GM21825 (cell line): ENCODE measurements around the gene MTUS2.

Experiments used
- ATAC-seq: cut with Tn5 transposase; IDR thresholded peaks from one replicate; pipeline ENCODE4 v1.9.1; 2021; ENCODE audit warnings: mild to moderate bottlenecking, moderate library complexity; ENCODE audit not compliant: unreplicated experiment

MTUS2 gene

DNA sequence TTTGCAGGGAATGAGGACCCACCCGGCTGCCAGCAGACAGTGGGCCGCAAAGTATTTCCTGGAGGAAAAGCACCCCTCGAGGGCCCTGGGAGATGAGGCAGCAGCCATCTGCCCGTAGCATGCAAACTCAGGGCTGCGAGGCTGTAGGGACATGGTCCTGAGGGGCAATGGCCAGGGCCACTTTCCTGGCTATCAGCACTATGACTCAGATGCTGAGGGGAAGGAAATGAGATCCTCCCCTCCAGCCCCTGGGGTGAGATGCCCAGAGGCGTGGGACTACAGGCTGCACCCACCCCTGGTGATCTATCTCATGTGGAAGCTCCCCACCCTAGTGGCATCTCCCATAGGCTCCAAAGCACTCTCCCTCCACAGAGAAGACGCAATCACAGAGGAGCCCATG, 695.2 kb downstream of the MTUS2 start:
- ATAC-seq: no peak

DNA sequence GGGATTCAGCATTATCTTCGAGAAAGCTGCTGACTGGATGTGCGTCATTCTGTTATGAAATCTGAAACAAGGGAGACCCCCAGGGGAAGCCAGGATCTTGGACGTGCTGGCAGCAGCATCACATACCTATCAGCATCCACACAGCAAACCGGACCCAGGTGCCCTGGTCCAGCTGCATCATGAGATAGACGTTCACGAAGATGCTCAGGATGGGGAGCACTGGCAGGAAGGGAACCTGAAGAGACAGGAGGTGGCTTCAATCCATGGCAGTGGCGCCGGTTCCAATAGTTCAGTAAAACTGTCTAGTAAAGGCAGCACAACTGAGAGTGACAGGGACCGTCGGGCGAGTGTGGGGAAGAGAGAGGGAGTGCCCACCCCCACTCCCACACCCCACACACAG, 695.9 kb downstream of the MTUS2 start:
- ATAC-seq: no peak

DNA sequence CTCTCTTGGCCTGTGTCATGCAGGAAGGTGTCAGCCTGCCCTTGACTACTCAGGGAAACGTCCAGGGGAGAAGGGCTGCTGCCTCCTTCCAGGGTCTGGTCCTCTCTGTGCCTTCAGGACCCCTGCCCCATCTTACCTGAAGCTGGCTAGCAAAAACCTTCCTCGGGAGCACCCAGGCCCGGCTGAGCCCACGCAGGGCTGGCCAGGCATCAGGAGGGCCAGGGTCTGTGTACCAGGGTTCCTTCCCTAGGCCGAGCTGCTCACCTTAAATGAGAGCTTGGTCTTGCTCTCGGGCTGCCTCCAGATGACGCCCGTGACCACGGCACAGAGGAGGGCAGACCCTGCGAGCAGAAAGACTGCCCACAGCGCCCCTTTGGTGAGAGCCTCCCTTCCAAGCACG, 696.7 kb downstream of the MTUS2 start:
- ATAC-seq: no peak

DNA sequence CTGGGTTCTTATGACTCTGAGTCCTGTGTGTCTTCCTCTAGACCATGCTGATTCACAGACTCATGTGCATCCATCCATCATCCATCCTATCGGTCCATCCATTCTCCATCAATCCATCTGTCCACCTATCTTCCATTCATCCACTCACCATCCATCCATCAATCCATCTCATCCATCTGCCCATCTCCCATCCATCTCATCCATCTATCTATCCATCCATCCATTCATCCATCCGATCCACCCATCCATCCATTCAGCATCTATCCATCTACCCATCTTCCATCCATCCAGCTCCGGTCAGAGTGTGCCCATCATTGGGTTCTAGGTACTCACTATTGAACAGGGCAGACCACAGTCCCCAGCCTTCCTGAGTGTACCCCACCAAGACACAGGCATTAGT, 699.8 kb downstream of the MTUS2 start:
- no peak for ATAC-seq

DNA sequence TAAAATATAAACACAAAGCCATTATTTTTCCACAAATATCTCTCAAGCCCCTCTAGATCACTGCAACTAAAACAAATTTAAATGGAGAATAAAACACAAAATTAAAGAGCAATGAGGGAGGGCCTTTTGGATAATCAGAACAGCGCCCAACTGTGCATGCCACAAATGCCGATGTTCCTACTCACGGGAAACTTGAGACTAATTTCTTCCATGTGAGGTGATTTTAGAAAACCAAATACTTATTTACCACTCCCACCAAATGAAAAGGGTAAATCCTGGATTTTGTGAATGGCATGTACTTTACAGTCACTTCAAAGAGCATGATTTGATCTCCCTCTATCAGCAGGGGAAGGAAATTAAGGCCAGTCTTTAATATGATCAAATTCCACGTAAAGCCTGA, 700.5 kb downstream of the MTUS2 start:
- no peak for ATAC-seq

DNA sequence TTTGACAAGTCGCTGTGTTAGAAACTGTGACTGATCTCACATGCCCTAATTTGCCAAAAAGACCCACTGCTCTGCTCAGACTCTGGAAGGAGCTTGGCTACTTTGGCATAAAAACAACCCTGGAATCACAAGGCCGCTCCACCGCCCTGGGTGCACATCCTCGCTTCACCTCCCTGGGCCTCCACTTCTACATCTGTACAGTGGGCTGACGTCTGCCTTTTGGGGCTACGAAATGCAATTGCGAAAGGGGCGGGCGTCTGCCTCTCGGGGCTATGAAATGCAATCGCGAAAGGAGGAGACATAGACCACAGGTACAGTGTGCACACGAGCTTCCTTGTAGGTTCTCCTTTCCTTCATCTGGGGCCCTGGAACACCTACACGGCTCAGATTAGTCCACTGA, 701.2 kb downstream of the MTUS2 start:
- no peak for ATAC-seq

DNA sequence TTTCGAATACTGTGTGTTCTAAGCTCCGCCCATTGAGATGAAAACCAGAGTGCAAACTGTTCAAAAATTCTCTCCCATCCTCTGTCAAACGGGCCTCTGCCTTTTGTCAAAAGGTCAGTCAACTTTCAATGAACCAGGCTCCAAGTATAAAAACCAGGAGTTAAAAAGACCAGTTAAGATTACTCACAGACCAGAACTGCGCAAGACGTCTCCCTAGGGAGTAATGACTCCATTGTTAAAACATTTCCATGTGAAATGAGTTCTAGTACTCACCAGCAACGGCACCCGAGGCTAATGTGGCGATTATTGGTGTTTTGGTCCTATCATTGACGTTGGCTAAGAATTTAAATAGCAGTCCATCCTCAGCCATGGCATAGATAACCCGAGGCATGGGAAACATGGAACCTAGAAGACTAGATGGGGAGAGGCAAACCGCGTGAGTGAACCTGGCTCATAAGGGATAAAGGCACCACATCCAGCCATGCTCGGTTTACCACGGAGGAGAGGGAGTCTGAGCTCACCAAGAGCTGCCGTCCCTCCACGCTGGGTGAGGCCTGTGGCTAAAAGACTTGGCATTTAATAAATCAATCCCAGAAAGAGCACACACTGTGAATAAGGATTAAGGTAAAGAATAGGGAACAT, 702.0 kb downstream of the MTUS2 start:
- no peak for ATAC-seq

DNA sequence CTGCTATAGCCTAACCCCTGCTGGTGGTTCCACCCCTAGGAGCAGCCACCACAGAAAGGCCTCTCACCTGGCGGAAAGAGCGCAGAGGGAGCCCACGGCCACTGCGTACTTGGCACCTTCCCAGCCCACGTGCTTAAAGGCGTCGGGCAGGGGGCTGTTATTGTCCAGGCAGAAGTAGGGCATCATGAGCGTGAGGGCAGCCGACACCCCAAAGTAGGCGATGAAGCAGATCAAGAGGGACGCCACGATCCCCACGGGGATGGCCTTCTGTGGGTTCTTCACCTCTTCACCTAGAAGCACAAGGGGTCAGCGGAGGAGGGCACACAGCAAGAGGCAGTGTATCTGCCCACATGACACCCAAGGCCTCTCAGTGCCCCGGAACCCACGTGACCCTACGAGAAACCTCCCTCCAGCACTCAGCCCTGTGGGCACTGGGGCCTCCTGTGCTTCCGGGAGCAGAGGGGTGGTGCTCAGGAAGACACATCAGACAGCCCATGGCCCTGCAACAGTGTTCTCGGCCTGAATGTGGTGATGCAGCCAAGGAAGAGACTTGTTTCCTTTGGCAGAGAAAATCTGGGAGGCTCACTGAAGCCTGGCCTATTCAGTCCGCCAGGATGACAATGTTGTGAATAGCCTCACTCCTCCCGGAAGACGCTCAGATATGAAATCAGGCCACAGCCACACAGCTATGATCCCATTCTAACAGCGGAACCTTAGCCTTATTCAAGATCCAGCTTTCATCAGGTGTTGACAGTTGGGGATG, 703.2 kb downstream of the MTUS2 start:
- no peak for ATAC-seq

DNA sequence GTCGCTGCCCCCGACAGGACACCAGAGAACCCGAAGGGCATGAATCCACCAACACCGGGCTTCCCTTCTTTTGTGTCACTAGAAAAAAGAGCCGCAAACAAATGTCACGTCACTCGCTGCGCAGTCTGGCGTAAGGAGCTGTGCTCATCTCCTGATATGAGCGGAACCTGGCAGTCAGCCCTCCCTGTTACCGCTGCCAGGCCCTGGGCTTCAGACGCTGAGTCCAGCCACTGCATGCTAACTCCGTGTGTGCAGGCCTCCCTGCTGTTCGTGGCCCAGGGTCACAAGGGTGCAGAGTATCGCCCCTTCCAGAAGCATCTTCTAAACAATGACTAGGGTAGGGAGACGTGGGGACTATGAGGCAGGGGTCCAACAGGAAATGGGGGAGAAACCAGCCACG, 704.0 kb downstream of the MTUS2 start:
- ATAC-seq: no peak

DNA sequence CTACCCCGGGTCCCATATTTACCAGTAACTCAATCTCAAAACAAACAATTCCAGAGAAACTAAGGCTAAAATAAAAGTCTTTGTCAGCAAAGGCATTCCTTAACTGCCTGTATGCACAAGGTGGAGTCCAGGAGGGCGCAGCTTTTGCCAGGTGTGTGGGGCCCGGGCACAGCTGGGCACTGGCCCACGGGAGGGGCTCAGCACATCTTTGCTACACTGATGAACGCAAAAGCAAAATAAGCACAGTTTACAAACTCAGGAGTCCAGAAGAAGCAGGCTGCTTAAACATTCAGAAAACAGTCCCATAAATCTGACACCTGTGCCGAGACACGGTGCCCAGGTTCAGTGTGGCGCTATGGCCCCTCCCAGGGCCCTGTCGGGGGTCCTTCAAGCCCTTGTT, 704.5 kb downstream of the MTUS2 start:
- ATAC-seq: no peak

DNA sequence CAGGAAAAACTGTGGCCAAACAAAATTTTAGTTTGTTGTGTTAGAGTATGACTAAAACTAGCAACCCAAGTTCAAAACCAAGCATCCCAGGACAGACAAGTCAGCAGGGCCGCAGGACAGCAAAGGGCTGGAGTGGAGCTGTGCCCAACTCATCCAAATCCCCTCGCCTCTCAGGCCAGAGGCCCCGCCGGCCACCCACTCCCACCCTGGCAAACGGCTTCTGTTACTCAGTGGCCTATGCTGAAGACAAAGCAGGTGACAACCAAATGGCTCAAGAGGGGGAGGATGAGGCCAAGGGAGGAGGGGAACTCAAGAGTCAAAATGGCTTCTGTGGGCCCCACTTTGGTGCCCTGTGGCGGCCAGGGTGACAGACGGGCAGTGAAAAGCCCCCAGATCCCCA, 705.6 kb downstream of the MTUS2 start:
- no peak for ATAC-seq

DNA sequence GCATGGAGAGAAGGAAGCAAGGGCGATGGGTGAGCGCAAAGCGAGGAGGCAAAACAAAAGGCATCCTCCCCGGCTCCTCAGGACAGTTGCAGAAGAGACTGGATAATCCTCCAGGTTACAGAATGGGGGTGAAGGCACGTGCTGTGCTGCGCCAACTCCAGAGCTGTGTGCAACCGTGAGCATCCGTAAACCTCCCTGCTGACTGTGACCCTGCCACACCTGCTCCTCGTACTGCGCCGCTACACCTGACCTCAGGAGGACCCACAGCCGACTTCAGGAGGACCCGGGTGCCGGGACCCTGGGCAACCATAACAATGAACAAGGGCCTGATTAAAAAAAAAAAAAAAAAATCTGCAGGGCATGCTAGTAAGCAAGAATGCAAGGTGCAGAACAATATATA, 706.6 kb downstream of the MTUS2 start:
- no peak for ATAC-seq

DNA sequence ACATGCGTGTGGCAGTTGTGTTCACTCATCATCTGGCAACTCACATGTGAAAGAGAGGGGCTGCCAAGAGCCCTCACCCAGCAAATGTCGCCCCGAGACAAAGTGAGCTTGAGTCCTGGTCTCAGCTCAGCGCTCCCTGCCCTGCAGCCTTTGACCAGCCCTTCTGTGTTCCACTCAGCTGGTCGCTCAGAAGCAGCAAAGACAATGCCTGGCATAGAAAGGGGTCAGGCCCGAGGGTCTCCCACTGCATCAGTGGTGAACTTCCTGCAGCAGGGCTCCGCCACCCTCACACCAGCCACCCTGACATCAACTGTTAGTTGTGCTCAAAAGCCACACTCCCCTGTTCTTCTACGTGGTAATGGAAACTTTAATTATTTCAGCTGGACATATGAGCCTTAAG, 707.4 kb downstream of the MTUS2 start:
- no peak for ATAC-seq

DNA sequence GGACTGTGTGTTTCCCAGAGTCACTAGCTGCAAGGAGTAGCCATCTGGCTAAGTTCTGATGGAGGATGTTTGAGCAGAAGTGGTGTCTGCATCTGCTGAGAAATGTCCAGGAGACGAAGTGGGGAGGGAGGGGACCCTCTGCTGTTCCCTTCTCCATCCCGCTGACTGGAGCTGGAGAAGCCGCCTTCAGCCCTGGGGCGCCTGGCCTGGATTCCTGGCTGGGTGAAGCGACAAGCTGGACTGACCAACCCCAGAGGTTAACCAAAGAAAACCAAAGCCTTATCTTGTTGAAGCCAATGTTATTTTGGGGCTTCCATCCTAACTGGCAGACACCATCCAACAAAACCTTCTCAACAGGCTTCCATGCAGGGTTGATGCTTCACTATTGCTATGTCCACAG, 707.8 kb downstream of the MTUS2 start:
- no peak for ATAC-seq

DNA sequence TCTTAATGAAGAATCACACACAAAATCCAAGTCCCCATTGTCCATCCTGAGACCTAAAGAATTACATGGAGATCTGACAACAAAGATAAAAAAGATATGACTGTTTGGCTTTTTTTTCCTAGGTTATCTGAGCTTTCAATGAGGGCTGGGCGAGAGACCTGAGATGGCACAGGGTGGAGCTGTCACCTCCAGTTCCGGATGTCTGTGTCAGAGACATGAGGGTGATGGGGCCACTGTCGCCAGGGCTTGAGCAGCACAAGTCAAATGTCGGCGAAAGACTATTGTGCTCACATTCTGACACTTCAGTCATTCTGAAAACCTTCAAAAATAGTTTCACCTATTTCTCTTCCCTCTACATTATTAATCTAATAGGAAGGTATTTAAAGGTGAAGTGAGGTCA, 709.6 kb downstream of the MTUS2 start:
- ATAC-seq: no peak

DNA sequence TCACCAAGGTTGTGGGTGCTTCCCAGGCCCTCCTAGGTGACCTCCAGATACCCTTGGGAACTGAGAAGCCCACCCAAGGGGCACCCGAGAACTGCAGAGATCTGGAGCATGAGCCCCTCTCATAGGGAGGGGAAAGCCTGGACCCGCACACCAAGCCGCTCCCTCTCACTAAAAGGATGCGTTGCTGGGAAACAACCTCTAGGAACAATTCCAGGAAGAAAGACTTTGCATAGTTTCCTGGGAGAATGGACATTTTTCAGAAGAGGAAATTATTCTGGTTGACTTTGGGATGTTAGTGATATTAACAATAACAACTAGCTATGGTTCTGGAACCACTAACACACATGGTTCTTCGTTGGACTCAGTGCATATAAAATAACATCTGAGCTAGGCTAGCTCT, 710.8 kb downstream of the MTUS2 start:
- ATAC-seq: no peak

DNA sequence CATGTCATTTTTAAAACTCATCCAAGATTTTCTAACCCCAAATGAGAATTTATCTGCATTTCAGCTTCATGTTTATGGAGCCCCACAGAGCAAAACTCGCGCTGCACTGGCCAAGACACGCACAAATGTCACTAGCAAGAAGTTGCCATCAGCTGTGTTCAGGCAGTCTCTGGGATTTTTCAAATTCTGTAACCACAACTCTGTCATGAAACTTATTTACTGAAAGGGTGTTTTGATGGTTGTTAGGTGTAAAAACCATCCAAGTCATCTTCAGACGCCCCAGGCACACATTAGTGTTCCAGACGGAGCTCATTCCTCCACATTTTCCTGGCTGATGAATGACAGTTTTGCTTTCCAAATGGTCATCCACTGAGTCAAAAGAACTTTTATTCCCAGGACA, 712.0 kb downstream of the MTUS2 start:
- no peak for ATAC-seq

DNA sequence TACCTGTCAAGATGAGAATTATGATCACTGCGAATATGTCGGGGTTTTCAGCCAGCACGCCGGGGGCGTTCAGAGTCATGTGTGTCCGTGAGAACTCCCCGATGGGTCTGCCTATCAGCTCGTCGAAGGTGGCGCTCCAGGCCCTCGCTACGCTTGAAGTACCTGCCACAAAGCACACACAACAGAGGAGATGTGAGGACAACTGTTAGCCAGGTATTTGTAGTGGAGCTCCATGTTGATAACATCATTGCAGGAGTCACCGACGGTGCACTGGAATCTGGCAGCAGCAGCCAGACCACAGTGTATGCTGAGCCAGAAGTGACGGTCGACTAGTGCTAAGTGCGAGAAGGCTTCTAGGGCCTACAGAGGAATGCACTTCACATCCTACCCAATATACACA, 712.7 kb downstream of the MTUS2 start:
- no peak for ATAC-seq

DNA sequence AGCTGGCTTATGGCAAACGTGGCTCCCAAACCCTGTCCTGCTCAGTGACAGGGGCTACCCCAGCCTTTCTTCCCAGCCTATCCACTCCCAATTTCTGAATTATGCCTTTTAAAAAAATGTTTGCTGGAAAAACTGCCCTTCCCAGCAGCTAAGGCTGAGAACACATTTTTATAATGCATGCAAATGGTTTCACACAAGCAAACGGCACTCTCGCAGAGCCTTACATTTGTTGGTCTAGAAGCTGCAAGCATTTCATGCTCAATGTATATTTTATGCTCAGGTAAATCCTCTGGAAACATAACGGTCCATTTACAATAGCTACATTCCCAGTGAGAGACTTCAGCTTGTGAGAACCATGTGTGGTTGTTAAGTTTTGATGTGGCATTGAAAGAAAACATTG, 713.9 kb downstream of the MTUS2 start:
- no peak for ATAC-seq

DNA sequence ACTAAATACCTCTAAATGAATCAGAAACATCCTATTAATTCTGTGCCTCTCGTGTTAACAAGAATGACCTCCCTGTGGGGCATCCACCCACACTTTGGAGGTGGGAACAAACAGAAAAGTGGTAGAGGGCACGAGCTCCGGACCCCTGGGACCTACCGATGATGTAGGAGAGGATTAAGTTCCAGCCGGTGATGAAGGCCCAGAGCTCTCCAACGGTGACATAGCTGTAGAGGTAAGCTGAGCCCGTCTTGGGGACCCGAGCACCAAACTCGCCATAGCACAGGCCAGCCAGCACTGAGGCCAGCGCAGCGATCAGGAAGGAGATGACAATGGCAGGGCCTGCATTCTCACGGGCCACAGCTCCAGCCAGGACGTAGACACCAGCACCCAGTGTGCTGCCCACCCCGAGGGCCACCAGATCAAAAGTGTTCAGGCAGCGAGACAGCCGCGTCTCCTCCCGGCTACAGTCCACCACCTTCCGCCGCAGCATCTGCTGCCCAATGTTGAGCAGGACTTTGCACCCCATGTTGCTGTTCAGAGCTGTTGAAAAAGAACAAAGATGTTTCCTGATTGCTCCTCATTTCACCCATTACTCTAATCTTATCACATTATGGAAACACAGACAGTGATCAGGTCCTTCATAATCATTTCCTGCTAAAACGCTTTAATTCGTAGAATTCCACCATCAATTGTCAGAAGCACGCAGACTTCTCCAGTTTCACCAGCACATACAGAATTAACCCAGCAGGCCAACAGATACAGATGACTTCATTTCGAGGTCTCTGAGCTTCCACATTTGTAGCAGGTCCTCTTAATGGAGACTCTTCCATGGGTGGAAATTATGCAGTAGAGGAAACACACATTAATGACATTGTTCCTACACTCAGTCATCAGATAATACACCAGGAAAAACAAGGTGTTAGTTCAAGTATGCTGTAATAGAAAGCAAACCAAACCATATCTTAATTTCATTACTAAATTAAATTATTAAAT, 715.8 kb downstream of the MTUS2 start:
- ATAC-seq: no peak

DNA sequence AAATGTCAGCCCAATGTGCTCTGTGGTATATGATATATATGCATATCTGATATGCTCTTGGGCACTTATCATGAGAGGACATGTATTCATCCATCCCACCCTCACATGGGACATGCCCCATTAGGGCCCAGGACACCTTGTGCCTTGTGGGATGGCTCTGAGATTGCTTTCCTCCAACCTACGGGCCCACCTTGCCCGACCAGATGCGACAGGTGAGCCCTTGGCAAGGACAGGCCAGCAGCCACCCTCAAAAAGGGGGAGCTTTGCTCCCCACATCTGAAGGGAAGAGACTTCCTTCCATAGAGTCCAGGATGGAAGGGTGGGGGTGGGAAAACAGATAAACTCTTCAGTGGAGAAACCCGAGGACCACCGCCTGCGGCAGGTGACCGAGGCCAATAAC, 716.7 kb downstream of the MTUS2 start:
- no peak for ATAC-seq
